GM12872 (cell line): Measurements from ENCODE around the gene SFRP5.
A peak's percentile ranks its signal among the peaks of the same experiment; 100 is the strongest.

Experiments
- CTCF ChIP-seq: IDR thresholded peaks from 3 replicates; pipeline ENCODE4 v1.5.1; 2011; ENCODE audit warnings: low read depth, mild to moderate bottlenecking, low read length, moderate library complexity; ENCODE audit not compliant: insufficient read depth

The SFRP5 gene

DNA sequence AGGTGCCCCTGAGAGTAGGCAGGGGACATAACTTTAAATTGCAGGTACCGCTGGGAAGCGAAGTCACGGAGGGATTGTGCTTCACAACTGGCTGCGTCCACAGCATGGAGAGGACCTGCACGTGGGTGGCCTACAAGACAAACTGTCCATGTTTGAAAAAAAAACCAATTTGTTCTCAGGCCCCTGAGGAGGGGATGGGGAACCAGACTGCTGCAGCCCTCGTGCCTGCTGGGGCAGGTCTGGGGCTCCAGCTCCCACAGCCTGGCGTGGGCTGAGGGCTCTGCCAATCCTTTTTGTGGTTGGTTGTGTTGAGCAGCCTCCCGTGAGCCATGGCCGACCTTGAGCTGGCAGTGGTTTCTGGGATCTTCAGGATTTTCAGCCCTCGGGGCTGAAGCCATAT lies 9.7 kb downstream of the SFRP5 start:
- TF ChIP-seq CTCF, result no peak

GRCh38 chr10:97761331-97761865 lies 10.4 kb downstream of the SFRP5 start:
- TF ChIP-seq CTCF, result no peak

- no peak for TF ChIP-seq CTCF
Measured at GRCh38 chr10:97760461-97761257, 11.1 kb downstream of the SFRP5 start.

GRCh38 chr10:97759946-97760345 lies 11.9 kb downstream of the SFRP5 start:
- TF ChIP-seq CTCF, result no peak

- TF ChIP-seq CTCF, result peak; percentile 93
Measured at GRCh38 chr10:97759158-97759887, 12.5 kb downstream of the SFRP5 start.

GRCh38 chr10:97757471-97757870 lies 14.3 kb downstream of the SFRP5 start:
- no peak for TF ChIP-seq CTCF

DNA sequence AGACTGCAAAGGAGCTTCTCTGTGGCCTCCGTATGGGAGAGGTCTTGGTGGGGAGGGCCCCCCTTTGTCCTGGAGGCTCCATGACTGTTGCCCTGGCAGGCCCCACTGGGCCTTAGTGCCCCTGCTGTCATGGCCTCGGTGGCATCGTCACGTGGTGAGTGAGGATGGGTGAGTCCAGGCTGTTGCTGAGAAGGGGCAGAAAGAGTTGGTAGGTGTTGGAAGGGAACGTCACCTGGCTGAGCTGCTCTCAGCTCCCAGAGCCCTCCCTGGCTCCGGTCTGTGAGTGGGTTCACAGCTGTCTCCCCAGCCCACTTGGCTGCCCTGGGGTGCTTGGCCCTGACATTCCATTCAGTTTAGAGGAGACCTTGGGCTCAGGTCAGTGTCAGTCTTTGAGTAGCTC lies 16.1 kb downstream of the SFRP5 start:
- TF ChIP-seq CTCF, result no peak
